Measurements from ENCODE around the gene KLRC4. TPM values are rescaled to one million over a fixed set of nuclear protein-coding genes. Genes with fewer than 3 reads are reported as not detected.

KLRC4 gene
- total and polyA plus RNA-seq, 2 of the 8 experiments (the other 6 are each of a cell fraction or from before 2014, with no cell fraction given), result not detected

DNA sequence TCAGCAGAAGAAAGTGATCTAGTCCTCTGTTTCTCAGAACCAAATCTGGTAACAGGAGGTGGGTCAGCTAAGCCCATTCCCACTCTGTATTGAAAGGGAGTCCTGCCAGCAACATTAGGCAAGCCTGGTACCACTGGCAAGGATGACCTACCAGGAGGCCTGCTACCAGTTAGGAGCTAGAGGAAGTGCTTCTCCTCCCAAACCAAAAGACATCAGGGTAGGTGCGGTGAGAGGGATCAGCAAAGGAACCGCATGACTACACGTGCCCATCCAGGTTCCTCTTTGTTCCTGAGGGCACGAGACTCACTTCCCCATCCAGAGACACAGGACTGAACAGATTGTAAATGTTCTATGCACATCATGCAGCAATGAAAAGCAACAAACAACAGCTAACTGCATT is 2.8 kb downstream of the KLRC4 start:
- no peak overlapping the region for H3K4me3 ChIP-seq (ENCODE audit: extremely low read depth in 1 of 4, insufficient read depth in 2 of 4, low read depth in 3 of 4, low read length in 4 of 4)
- FAIRE-seq, result no peak
- 0 out of 2 replicates have a peak overlapping the region, but pooled peaks have one; percentile 19 for H2BK12ac ChIP-seq (ENCODE audit: low read depth, low read length)
- H4K5ac ChIP-seq (ENCODE audit: insufficient read length, low read depth, low read length), result no peak overlapping the region
- H3K27me3 ChIP-seq (replicated peaks in 1 of 4; ENCODE audit: control insufficient read depth in 3 of 4, extremely low read depth in 1 of 4, insufficient read depth in 3 of 4, low read length in 3 of 4), result no peaks in the 10 kb centered on the region
- H3K23me2 ChIP-seq (ENCODE audit: low read depth, low read length), result no peaks in the 10 kb centered on the region
- H2AFZ ChIP-seq (ENCODE audit: low read length), result peak overlapping the region; percentile 65
- CTCF ChIA-PET (ENCODE audit: partially characterized antibody), result interaction anchor here (0.5 to 0.6 kb wide), 2 partner anchors 111 to 318 kb away, joined by 3 read pairs; no protein-coding TSS in a partner anchor
- POLR2A ChIA-PET (ENCODE audit: partially characterized antibody), result no interaction called here
- no peak overlapping the region for H3K4ac ChIP-seq (replicated peaks; ENCODE audit: insufficient read length, low read depth, low read length)
- H3K4me2 ChIP-seq (ENCODE audit: insufficient read depth in 1 of 2, low read depth in 2 of 2, low read length in 2 of 2), result no peak overlapping the region
- H2AK5ac ChIP-seq (ENCODE audit: low read depth, low read length), result 0 out of 2 replicates have a peak overlapping the region, but pooled peaks have one; percentile 56
- no peak for DNase-seq (ENCODE audit: low read depth in 1 of 2, low spot score in 2 of 2)
- TF ChIP-seq SUZ12 (IDR thresholded peaks at IDR 0.05; ENCODE audit: low read length), result no peak
- TF ChIP-seq NANOG (IDR thresholded peaks at IDR 0.05; ENCODE audit: insufficient read depth, low read depth, low read length, poor library complexity, severe bottlenecking), result no peak
- TF ChIP-seq E2F6 (IDR thresholded peaks at IDR 0.05), result no peak
- no peak for TF ChIP-seq GTF2F1 (IDR thresholded peaks at IDR 0.05; ENCODE audit: borderline replicate concordance, low read depth, low read length)
- TF ChIP-seq POLR2AphosphoS5 (IDR thresholded peaks at IDR 0.05; ENCODE audit: low read depth, low read length), result no peak
- TF ChIP-seq SP4 (IDR thresholded peaks at IDR 0.05; ENCODE audit: low read length), result no peak
- no peak for TF ChIP-seq MAFK (IDR thresholded peaks at IDR 0.05; ENCODE audit: low read depth, low read length)
- no peak for TF ChIP-seq TAF7 (optimal IDR thresholded peaks at IDR 0.05; ENCODE audit: borderline replicate concordance, low read depth, low read length)
- TF ChIP-seq SRF (IDR thresholded peaks at IDR 0.05; ENCODE audit: low read depth, low read length), result no peak
- no peak for TF ChIP-seq BRCA1 (IDR thresholded peaks at IDR 0.05; ENCODE audit: low read depth, low read length)
- no peak for TF ChIP-seq RNF2 (IDR thresholded peaks at IDR 0.05; ENCODE audit: borderline replicate concordance, low read depth, low read length, missing control alignments, poor library complexity, severe bottlenecking)
- H3K4me1 ChIP-seq (replicated peaks in 1 of 4; ENCODE audit: control insufficient read depth in 3 of 4, insufficient read depth in 4 of 4, low read length in 3 of 4), result no peaks in the 10 kb centered on the region
- H3K56ac ChIP-seq (replicated peaks; ENCODE audit: insufficient read length, low read depth, low read length), result no peak overlapping the region
- H3K36me3 ChIP-seq (ENCODE audit: control insufficient read depth in 2 of 4, insufficient read depth in 4 of 4, low read length in 3 of 4), result no peaks in the 10 kb centered on the region
- H3K79me2 ChIP-seq (ENCODE audit: control insufficient read depth in 1 of 2, insufficient read depth in 2 of 2, low read length in 2 of 2), result no peaks in the 10 kb centered on the region
- no peaks in the 10 kb centered on the region for H3K79me1 ChIP-seq (ENCODE audit: low read depth, low read length)
- 96% methylated on average over 4 of the region's 4 CpGs; no CpG with 5 or more reads in 1 of the 2 experiments for WGBS, 2 experiments (ENCODE audit: extremely low coverage in 1 of 2, insufficient coverage in 1 of 2, insufficient read length in 1 of 2, insufficient replicate concordance in 2 of 2, low coverage in 1 of 2, low lambda C conversion rate in 2 of 2, missing lambda C conversion rate in 1 of 2)
- no peak overlapping the region for H2BK120ac ChIP-seq (replicated peaks; ENCODE audit: low read depth, low read length)
- H2BK20ac ChIP-seq (ENCODE audit: low read length), result no peak overlapping the region
- H4K20me1 ChIP-seq (replicated peaks in 1 of 2; ENCODE audit: control insufficient read depth in 1 of 2, insufficient read depth in 2 of 2, low read length in 2 of 2), result no peaks in the 10 kb centered on the region
- H4K91ac ChIP-seq (replicated peaks; ENCODE audit: insufficient read length, low read length), result no peak overlapping the region
- no peak overlapping the region for H3K9ac ChIP-seq (replicated peaks in 1 of 4; ENCODE audit: extremely low read depth in 1 of 4, low read depth in 3 of 4, low read length in 3 of 4)
- H3K18ac ChIP-seq (ENCODE audit: extremely low read depth, low read length), result no peak overlapping the region
- H3K27ac ChIP-seq (ENCODE audit: low read depth, low read length), result no peak overlapping the region
- H2BK15ac ChIP-seq (ENCODE audit: low read length), result no peak overlapping the region
- peaks cover 0 to 5% of the 10 kb centered on the region in 2 experiments; a peak in 1 of 4 replicates for H3K9me3 ChIP-seq (ENCODE audit: insufficient read depth in 2 of 2, low read depth in 1 of 2, low read length in 1 of 2)
- H3K23ac ChIP-seq (ENCODE audit: insufficient read length), result no peak overlapping the region
- H2BK5ac ChIP-seq (ENCODE audit: low read depth, low read length), result no peak overlapping the region
- H3K14ac ChIP-seq (ENCODE audit: insufficient read length), result no peak overlapping the region
- H4K8ac ChIP-seq (ENCODE audit: extremely low read depth, insufficient read depth, low read length), result no peak overlapping the region

Measured in H1 (cell line).